Endothelial cell of umbilical vein (primary cell): ENCODE data around the gene PHKG2. TPM values are rescaled to one million over a fixed set of nuclear protein-coding genes. Genes with fewer than 3 reads are reported as not detected.

Experiments
- polyA plus RNA-seq, 4 experiments: library from polyadenylated mRNA; depleted of rRNA in 3 of 4; stranded (reverse) in 3 of 4; unstranded in 1 of 4; fragments of >200 nt; gene quantifications; 2 replicates each; pipeline versions ENCODE4 v1.2.1 to v1.2.3, GENCODE V29; 2011 to 2012; ENCODE audit warnings: missing spikeins in 1 of 4
- small RNA-seq: library from RNA; depleted of rRNA; stranded (forward); fragments of <200 nt; gene quantifications from one replicate; pipeline ENCODE3, GENCODE V24; 2012; ENCODE audit warnings: low replicate concordance, low read depth; ENCODE audit not compliant: insufficient read depth, insufficient read length
- total RNA-seq: library from RNA; stranded (reverse); gene quantifications from 2 replicates; pipeline ENCODE4 v1.2.3, GENCODE V29; 2021

Gene PHKG2
- total and polyA plus RNA-seq, 2 donors (not counting 3 experiments of a cell fraction or from before 2014, with no cell fraction given), result 33.0 to 48.8 TPM

Small RNAs within 50 kb of the gene (small RNA-seq; reads per million reads assigned to genes)
- gene RNU6-1043P, result not detected
- gene SNORA30, result 0.88 reads per million

Other genes starting within 250 kb of the PHKG2 start
- gene ZNF768, start 221.9 kb upstream of the PHKG2 start, total RNA-seq, result 24.7 and 25.1 TPM in 2 replicates
- 24.2 and 35.2 TPM in 2 replicates for gene ZNF768, start 221.9 kb upstream of the PHKG2 start, polyA plus RNA-seq
- 7.2 and 8.6 TPM in 2 replicates for gene ZNF747, start 213.6 kb upstream of the PHKG2 start, total RNA-seq
- gene ZNF747, start 213.6 kb upstream of the PHKG2 start, polyA plus RNA-seq, result 6.4 and 7.0 TPM in 2 replicates
- 10.7 and 12.1 TPM in 2 replicates for gene ZNF764, start 190.1 kb upstream of the PHKG2 start, total RNA-seq
- gene ZNF764, start 190.1 kb upstream of the PHKG2 start, polyA plus RNA-seq, result 5.0 and 7.9 TPM in 2 replicates
- gene ZNF688, start 176.7 kb upstream of the PHKG2 start, total RNA-seq, result 10.5 and 10.9 TPM in 2 replicates
- gene ZNF688, start 176.7 kb upstream of the PHKG2 start, polyA plus RNA-seq, result 5.4 and 7.5 TPM in 2 replicates
- 17.6 and 21.9 TPM in 2 replicates for gene ZNF785, start 162.7 kb upstream of the PHKG2 start, total RNA-seq
- 7.8 and 9.7 TPM in 2 replicates for gene ZNF785, start 162.7 kb upstream of the PHKG2 start, polyA plus RNA-seq
- 6.8 and 8.4 TPM in 2 replicates for gene ZNF689, start 138.0 kb upstream of the PHKG2 start, total RNA-seq
- 7.5 and 9.2 TPM in 2 replicates for gene ZNF689, start 138.0 kb upstream of the PHKG2 start, polyA plus RNA-seq
- gene PRR14, start 97.5 kb upstream of the PHKG2 start, total RNA-seq, result 57.0 and 70.0 TPM in 2 replicates
- gene PRR14, start 97.5 kb upstream of the PHKG2 start, polyA plus RNA-seq, result 17.0 and 20.5 TPM in 2 replicates
- 68.6 and 72.5 TPM in 2 replicates for gene FBRS, start 90.0 kb upstream of the PHKG2 start, total RNA-seq
- gene FBRS, start 90.0 kb upstream of the PHKG2 start, polyA plus RNA-seq, result 15.5 and 16.3 TPM in 2 replicates
- gene SRCAP, start 49.3 kb upstream of the PHKG2 start, total RNA-seq, result 67.6 and 77.7 TPM in 2 replicates
- 9.7 and 11.0 TPM in 2 replicates for gene SRCAP, start 49.3 kb upstream of the PHKG2 start, polyA plus RNA-seq
- 6.5 and 7.2 TPM in 2 replicates for gene CFAP119, start 13.6 kb downstream of the PHKG2 start, total RNA-seq
- 9.5 and 13.7 TPM in 2 replicates for gene CFAP119, start 13.6 kb downstream of the PHKG2 start, polyA plus RNA-seq
- 97.0 and 102 TPM in 2 replicates for gene RNF40, start 13.9 kb downstream of the PHKG2 start, total RNA-seq
- 60.5 and 67.6 TPM in 2 replicates for gene RNF40, start 13.9 kb downstream of the PHKG2 start, polyA plus RNA-seq
- 11.2 and 11.7 TPM in 2 replicates for gene ZNF629, start 38.8 kb downstream of the PHKG2 start, total RNA-seq
- gene ZNF629, start 38.8 kb downstream of the PHKG2 start, polyA plus RNA-seq, result 5.2 and 5.6 TPM in 2 replicates
- 38.3 and 39.5 TPM in 2 replicates for gene BCL7C, start 145.7 kb downstream of the PHKG2 start, total RNA-seq
- gene BCL7C, start 145.7 kb downstream of the PHKG2 start, polyA plus RNA-seq, result 30.2 and 33.7 TPM in 2 replicates
- 1.4 and 1.5 TPM in 2 replicates for gene CTF1, start 148.2 kb downstream of the PHKG2 start, total RNA-seq
- gene CTF1, start 148.2 kb downstream of the PHKG2 start, polyA plus RNA-seq, result 4.3 and 4.7 TPM in 2 replicates
- gene FBXL19, start 175.1 kb downstream of the PHKG2 start, total RNA-seq, result 37.3 and 38.0 TPM in 2 replicates
- 22.1 and 29.5 TPM in 2 replicates for gene FBXL19, start 175.1 kb downstream of the PHKG2 start, polyA plus RNA-seq
- gene ORAI3, start 200.6 kb downstream of the PHKG2 start, total RNA-seq, result 17.0 and 17.6 TPM in 2 replicates
- 25.4 and 33.9 TPM in 2 replicates for gene ORAI3, start 200.6 kb downstream of the PHKG2 start, polyA plus RNA-seq
- gene SETD1A, start 209.3 kb downstream of the PHKG2 start, total RNA-seq, result 21.3 and 25.6 TPM in 2 replicates
- gene SETD1A, start 209.3 kb downstream of the PHKG2 start, polyA plus RNA-seq, result 3.4 and 3.5 TPM in 2 replicates
- 2.9 and 3.5 TPM in 2 replicates for gene HSD3B7, start 236.8 kb downstream of the PHKG2 start, total RNA-seq
- 4.8 and 6.3 TPM in 2 replicates for gene HSD3B7, start 236.8 kb downstream of the PHKG2 start, polyA plus RNA-seq